Measurements from ENCODE around the gene MTREX. TPM values are rescaled to one million over a fixed set of nuclear protein-coding genes. Genes with fewer than 3 reads are reported as not detected.

MTREX gene
- total RNA-seq, 1 experiment from 2014 or later, result 123 TPM

DNA sequence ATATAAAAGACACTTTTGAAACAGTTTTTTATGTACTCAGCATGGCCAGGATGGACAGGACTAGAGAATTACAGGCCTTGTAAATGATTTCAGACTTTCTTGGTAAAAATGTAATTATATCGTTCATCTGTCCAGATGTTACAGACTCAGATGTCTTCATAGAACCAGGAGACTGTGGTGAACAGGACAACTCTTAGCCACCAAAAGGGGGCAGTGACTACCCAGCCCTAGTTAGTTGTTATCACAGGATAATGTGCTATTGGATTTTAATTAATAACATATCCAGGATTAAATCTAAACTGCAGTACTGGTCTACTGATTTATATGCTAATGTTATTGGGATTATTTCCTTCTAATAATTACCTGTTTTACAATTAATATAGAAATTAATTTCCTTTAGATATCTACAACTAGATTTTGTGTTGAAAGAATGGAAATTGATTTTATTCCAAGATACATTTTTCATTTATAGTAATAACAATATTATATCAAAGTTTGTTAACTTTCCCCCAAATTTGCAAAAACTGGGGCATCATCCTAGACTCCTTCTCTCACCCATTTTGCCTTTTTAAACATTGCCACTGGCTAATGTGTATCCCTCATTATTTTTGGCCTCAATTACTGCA lies 99.4 kb downstream of the MTREX start:
- H3K9ac ChIP-seq (ENCODE audit: extremely low read depth, insufficient read length, low read length), result no peak overlapping the region
- no peak overlapping the region for H2BK15ac ChIP-seq (ENCODE audit: low read depth, low read length)
- H2AFZ ChIP-seq (ENCODE audit: low read length), result no peak overlapping the region
- H3K27me3 ChIP-seq (ENCODE audit: insufficient read depth, low read length), result no peaks in the 10 kb centered on the region
- H3K56ac ChIP-seq (ENCODE audit: insufficient read length, low read depth, low read length), result no peak overlapping the region
- H4K91ac ChIP-seq (ENCODE audit: insufficient read length, low read depth, low read length), result no peak overlapping the region
- H3K14ac ChIP-seq (ENCODE audit: insufficient read depth, low read length), result no peak overlapping the region
- no peak overlapping the region for H3K23ac ChIP-seq (ENCODE audit: insufficient read length, low read depth, low read length)
- H3K79me1 ChIP-seq (ENCODE audit: insufficient read depth, low read depth, low read length, poor library complexity, severe bottlenecking), result no peaks in the 10 kb centered on the region
- Mint-ChIP-seq H3K27ac (no peak overlapping the region; a peak in 1 of 7 replicates), H3K4me3 (no peak overlapping the region), H3K4me1 (no peaks in the 10 kb centered on the region), H3K36me3 (ENCODE audit: insufficient read depth in 1 of 3, low read depth in 3 of 3) (peaks cover 10 to 58% (median 57%) of the 10 kb centered on the region in 3 experiments; a peak in 6 of 7 replicates), H3K9me3 (no peaks in the 10 kb centered on the region), H3K27me3 (ENCODE audit: low read depth) (no peaks in the 10 kb centered on the region)
- peak; percentile 80 for TF ChIP-seq CTCF (conservative IDR thresholded peaks at IDR 0.05)
- no peak overlapping the region for H3K4me2 ChIP-seq (ENCODE audit: insufficient read depth, insufficient read length, low read length)
- no peak overlapping the region for H2AK5ac ChIP-seq (ENCODE audit: insufficient read length, low read length)
- no peaks in the 10 kb centered on the region for H3K9me3 ChIP-seq (ENCODE audit: control insufficient read depth, low read depth, low read length)
- no peaks in the 10 kb centered on the region for H3K23me2 ChIP-seq (ENCODE audit: insufficient read length, low read depth, low read length, poor library complexity, severe bottlenecking)
- H2BK120ac ChIP-seq (ENCODE audit: low read depth, low read length, poor library complexity, severe bottlenecking), result no peak overlapping the region
- H3K18ac ChIP-seq (ENCODE audit: insufficient read length, low read depth, low read length), result no peak overlapping the region
- no peak overlapping the region for H2BK12ac ChIP-seq (ENCODE audit: insufficient read length, low read depth, low read length)
- H3K27ac ChIP-seq (ENCODE audit: insufficient read length, low read depth, low read length), result no peak overlapping the region
- no peaks in the 10 kb centered on the region for H3K4me1 ChIP-seq (ENCODE audit: insufficient read depth, low read length)
- no peak for DNase-seq
- H2BK5ac ChIP-seq (ENCODE audit: insufficient read length, low read length), result no peak overlapping the region
- H3K4ac ChIP-seq (ENCODE audit: low read depth, low read length), result no peak overlapping the region
- no peaks in the 10 kb centered on the region for H3K79me2 ChIP-seq (ENCODE audit: insufficient read depth, low read length)
- no peak overlapping the region for H2BK20ac ChIP-seq (ENCODE audit: low read depth, low read length, poor library complexity, severe bottlenecking)
- no peak overlapping the region for H3T11ph ChIP-seq (ENCODE audit: low read length)
- H4K20me1 ChIP-seq (ENCODE audit: control insufficient read depth, insufficient read depth, insufficient read length), result no peaks in the 10 kb centered on the region
- H4K8ac ChIP-seq (replicated peaks; ENCODE audit: insufficient read length, low read depth, low read length), result no peak overlapping the region
- WGBS (ENCODE audit: extremely low coverage, insufficient read length, low lambda C conversion rate), result no CpG with 5 or more reads among the region's 1 CpG
- no peak overlapping the region for H4K5ac ChIP-seq (ENCODE audit: insufficient read length, low read depth, low read length)
